Lung microvascular endothelial cell (primary cell): ENCODE data around the gene STMN3. TPM values are rescaled to one million over a fixed set of nuclear protein-coding genes. Genes with fewer than 3 reads are reported as not detected.

Experiments
- DNase-seq, 2 donors: peaks; one replicate each; pipeline versions ENCODE4 v3.0.0 to v3.0.0-alpha.2; 2010; ENCODE audit warnings: low read depth in 2 of 2
- total RNA-seq: library from RNA; depleted of rRNA; stranded (reverse); fragments of >200 nt; gene quantifications from 2 replicates; pipeline ENCODE4 v1.2.1, GENCODE V29; 2014

Gene STMN3
- total RNA-seq, 1 donor from 2014 or later = under 0.01 TPM

DNA sequence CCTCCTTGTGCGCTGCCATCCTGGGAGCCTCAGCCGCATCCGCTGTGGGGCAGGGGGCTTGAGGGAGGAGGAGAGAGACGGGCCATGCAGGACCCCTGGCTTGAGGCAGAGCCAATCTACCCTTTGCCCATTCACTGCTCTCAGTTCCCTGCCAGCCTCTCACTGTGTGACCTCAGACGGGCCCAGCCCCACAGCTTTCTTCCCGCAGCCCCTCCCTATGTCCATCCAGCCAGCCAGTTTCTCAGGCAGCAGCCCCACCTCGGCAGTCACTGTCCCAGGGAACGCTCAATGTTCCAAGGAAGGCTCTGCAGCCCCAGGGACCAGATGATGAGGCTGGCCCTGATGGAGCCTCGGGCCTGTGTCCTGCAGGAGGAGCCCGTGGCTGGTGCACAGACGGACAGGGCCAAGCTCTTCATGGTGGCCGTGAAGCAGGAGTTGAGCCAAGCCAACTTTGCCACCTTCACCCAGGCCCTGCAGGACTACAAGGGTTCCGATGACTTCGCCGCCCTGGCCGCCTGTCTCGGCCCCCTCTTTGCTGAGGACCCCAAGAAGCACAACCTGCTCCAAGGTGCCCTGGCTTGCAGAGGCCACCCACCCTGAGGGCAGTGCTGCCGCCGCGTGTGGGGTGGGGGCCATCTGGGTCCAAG, 39.3 kb upstream of the STMN3 start:
- DNase-seq = peak in 1 of 2 donors; percentile 13

DNA sequence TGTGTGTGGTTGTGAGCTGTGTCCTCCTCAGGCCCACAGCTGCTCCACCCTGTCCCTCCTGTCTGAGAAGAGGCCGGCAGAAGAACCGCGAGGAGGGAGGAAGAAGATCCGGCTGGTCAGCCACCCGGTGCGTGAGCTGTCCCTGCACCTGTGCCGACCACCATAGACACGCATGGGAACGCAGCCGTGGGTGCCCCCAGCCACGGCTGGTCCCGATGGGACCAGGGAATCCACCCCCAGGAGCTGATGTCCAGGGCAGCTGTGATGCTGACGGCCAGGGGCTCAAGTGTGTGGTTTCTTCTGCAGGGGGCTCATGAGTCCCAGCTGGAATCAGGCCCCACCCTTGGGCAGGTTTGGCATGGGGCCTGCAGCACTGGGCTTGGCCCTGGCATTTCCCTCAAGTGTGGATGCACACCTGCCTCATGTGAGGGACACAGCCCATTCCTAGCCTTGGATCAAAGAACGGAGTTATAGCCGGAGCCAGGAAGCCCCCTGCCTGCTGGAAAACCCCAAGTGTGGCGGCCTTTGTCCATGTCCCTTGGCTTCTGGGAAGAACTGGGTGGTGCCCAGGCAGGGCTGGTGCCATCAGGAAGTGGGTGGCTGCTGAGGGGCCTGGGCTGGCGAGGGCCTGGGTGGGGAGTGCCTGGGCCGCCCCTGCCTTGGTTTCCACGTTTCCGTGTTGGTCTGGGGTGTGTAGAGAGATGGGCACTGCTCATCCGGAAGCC, 38.6 kb upstream of the STMN3 start:
- no peak for DNase-seq

DNA sequence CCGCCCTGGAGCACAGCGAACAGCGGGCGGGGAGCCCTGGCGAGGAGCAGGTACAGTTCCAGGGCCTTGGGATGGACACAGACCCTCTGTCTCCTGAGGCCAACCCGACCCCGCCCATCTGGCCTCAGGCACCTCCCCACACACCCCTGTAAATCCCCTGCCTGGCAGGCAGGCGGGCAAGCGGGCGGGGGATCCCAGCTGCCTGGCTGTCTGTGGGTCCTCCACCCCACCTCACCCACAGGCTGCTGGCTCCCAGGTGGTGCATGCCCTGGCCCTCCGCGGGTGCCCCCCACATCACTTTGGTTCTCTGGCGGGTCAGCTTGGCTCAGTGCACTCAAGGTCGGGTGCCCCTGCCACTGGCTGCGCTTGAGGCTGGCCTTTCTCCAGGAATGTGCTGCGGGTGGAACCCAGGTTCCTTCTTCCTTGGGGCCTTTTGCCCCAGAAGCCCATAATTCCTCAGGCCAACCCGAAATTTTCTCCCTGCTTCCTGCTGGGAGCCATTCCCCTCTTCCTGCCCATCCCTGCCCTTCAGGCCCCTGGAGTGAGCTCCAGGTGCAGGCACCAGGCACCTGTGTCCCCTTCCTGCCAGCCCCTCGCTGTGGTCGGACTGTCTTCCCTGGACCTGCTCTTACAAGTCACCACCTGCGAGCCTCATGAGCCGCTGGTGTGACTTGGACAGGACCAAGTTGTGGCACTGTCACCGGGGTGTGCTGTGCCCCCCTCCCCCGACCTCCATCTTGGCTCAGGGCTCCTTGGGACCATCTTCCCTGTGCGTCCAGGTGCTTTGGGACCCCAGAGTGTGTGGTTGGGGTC, 37.9 kb upstream of the STMN3 start:
- DNase-seq = no peak

DNA sequence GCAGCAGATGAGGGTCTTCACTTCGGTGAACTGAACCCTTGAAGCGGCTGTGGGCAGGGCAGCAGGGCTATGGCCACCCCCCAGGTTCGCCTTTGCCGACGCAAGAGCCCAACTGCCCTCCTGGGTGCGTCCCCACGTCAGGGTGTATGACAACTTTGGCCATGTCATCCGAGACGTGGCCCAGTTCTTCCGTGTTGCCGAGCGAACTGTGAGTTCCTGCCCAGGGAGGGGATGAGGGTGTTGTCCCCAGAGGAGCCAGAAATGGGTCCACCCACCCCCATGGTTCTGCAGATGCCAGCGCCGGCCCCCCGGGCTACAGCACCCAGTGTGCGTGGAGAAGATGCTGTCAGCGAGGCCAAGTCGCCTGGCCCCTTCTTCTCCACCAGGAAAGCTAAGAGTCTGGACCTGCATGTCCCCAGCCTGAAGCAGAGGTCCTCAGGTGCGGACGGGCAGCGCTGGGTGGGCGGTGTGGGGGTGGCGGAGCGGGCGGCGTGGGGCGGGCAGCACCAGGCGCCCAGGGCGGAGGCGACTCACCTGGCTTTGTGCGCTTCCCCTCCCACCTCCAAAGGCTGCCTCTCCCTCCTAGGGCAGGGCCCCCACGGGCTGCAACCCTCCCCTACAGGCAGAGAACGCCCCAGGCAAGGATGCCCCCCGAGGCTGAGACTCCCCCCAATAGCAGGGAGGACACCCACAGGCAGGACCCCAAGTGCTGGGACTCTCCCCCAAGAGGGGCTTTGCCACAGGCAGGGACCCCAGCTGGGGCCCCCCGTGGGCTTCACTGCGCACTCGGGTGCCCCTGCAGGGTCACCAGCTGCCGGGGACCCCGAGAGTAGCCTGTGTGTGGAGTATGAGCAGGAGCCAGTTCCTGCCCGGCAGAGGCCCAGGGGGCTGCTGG, 37.0 kb upstream of the STMN3 start:
- DNase-seq = no peak

DNA sequence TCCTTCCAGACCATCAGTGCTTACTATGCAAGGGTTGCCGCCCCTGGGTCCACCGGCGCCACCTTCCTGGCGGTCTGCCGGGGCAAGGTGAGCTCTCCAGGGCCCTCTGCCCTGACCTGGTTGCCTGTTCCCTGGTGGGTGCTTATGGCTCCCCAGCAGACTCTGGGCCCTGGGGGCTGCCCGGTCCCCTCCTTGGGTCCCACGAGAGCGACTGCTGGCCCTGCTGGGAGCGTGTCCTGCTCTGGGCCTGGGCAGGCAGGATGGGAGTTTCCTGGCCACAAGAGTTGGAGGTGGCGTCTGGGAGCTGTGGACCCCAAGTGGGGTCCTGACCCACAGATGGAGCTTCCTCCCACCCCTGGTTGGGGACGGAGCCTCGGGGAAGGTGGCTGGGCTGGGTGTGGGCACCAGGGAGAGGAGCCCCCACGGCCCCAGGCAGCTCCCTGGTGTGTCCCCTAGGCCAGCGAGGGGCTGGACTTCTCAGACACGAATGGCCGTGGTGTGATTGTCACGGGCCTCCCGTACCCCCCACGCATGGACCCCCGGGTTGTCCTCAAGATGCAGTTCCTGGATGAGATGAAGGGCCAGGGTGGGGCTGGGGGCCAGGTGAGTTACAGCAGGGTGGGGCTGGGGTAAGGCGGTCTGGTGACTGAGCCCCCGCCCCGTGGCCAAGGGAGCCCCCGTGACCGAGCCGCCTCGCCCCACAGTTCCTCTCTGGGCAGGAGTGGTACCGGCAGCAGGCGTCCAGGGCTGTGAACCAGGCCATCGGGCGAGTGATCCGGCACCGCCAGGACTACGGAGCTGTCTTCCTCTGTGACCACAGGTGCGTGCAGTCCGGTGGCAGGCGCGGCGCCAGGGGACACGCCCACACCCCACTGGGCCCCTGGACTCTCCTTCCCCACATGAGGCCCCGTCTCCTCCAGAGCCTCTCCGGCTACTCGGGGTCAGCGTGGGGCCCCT, 36.1 kb upstream of the STMN3 start:
- no peak for DNase-seq

DNA sequence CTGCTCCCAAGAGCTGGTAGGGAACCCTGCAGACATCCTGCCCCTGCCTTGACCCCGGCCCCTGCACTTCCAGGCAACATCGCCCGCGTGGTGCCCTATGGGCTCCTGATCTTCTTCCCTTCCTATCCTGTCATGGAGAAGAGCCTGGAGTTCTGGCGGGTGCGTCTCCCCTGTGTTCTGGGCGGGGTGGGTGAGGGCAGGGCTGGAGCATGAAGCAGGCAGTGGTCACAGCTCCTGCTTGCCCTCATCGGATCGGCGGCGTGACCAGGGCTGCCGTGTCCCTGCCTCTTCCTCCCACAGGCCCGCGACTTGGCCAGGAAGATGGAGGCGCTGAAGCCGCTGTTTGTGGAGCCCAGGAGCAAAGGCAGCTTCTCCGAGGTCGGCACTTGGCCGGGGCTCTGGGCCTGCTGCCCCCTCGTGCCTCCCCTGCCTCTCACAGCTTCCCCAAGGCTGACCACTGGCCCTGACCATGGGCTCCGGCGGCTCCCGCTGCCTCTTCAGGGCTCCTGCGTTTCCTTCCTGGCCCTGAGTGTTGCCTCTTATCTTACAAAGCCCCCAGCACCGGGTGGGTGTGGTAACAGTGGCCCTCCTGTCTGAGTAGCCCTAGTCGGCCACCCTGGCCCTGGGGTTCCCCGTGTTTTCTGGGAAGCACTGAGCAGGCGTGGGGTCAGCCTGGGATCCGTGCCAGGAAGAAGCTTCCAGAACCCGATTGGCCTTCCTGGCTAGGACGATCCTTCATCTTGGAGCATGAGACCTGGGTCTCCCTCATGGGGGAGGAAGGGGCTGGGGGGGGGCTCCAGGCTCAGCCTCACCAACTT, 35.2 kb upstream of the STMN3 start:
- DNase-seq = no peak

DNA sequence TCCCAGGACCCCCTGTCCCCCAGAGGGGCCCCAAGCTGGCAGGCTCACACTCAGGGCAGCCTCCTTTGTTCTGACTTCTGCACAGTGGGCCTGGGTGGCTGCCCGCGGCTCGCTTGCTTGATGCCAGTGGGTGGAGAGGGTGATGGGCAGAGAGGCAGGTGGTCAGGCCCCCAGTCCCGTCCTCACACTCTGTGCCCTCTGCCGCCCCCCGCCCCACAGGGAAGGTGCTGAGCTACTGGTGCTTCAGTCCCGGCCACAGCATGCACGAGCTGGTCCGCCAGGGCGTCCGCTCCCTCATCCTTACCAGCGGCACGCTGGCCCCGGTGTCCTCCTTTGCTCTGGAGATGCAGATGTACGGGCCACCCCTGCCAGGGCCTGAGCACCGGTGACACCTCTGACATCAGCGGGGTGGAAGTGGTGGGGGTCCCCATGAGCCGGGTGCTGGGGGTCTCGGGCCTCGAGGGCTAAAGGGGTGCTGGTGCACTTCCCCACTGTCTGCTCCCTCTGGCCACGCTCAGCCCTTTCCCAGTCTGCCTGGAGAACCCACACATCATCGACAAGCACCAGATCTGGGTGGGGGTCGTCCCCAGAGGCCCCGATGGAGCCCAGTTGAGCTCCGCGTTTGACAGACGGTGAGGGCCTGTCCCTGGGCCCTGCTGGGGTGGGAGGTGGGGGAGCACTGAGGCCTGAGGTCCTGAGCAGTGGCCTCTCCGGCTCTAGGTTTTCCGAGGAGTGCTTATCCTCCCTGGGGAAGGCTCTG, 34.4 kb upstream of the STMN3 start:
- DNase-seq = no peak

DNA sequence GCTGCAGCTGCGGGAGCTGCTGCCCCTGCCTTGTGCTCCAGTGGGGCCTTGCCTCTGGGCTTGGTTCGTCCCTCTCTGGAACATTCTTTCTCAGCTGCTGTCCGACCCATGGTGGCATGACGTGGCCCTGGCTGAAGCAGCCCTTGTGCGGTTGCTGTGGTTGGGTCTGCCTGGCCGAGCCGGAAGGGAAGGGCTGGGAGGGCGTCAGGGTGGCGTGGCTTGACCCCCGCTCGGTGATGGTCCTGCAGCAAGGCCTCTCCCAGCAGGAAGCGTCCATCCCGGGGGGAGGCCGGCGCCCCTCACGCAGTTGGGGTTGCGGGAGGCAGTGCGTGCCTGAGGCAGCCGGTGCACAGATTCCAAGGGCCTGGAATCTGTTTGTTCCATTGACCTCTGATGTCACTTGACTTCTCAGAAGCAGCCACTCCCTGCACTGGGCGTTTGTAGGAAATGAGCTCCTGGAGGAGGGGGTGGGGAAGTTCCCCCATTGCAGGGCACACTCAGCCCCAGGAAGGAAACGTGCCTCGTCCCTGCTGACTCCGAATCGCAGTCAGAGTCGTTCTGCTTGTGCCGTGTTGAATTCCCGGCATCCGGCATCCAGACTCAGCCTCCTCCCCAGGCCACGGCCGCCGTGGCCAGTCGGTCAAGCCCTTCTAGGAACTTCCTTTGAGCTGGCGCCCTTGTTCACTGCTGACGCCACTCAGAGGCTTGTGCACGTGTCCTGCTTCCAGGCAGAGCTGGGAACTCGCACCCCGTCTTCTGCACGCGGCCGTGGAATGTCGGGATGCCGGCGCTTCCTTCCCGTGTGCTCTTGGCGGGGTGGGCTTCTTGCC, 33.5 kb upstream of the STMN3 start:
- DNase-seq = peak; percentile 54 to 96

DNA sequence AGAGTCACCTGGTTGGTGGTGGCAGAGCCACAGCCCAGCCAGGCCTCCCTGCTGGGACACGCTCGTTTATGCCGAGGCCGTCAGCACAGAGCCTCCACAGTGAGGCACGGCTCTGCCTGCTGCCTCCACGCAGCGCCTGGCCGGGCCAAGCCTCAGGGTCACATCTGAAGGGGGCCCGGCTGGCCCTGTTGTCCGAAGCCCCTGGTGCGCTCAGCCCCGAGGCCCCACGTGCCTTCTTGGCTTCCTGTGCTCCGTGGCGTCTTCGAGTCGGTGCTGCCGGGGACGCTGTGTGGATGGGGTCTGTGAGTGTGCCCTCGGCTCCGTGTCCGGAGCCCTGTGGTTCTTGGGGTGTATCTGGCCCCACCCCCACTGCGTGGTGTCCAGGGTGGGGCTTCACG, 32.9 kb upstream of the STMN3 start:
- no peak for DNase-seq

DNA sequence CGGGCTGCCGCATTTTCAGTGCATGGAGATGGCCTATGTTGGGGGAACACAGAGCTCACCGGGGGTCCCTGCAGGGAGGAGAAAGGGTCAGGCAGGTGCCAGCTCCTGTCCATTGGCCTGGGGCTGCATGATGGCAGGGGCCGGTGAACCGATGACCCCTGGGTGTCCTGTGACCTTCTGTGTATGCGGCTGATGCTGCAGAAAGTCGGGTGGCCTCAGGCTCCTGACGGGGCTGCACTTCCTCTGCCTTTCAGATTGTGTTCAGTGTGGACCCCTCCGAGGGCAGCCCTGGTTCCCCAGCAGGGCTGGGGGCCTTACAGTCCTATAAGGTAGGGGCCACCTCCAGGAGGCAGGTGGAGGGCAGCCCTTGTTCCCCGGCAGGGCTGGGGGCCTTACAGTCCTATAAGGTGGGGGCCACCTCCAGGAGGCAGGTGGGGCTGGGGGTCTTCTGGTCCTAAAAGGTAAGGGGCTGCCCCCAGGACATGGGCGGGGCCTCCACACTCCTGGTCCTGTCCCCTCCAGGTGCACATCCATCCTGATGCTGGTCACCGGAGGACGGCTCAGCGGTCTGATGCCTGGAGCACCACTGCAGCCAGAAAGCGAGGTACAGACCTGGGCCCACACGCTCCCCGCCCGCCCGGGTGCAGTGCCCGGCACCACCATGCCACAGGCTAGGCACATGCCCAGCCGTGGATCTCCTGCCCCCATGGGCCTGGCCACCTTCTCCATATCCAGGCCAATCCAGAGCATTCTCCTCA, 32.2 kb upstream of the STMN3 start:
- DNase-seq = no peak

DNA sequence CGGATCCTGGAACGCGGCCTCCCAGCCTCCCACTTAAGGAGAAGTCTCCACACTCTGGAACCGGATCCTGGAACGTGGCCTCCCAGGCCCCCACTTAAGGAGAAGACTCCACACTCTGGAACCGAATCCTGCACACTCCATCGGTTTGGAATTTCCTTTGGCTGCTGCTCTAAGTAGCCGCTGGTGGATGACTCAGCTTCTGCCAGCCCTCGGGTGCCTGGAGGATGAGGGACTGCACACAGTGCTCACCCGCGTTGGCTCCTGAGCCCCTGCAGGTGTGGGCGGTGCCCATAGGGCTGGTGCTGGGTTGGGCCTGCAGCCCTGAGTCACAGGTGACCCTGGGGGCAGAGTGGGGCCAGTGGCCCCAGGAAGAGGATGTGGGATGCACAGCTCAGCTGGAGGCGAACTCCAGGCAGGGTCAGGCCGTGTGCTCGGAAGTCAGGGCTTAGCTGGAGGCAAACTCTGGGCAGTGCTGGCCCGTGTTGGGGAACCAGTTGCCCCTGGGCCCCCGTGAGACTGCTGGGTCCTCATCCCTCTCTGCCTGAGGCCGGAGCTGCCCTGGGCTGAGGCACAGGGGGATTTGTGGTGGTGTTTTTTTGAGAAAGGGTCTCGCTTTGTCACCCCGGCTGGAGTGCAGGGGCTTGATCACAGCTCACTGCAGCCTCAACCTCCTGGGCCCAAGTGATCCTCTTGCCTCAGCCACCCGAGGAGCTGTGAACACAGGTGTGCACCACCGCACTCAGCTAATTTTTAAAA, 29.3 kb upstream of the STMN3 start:
- DNase-seq = peak; percentile 45 to 97

DNA sequence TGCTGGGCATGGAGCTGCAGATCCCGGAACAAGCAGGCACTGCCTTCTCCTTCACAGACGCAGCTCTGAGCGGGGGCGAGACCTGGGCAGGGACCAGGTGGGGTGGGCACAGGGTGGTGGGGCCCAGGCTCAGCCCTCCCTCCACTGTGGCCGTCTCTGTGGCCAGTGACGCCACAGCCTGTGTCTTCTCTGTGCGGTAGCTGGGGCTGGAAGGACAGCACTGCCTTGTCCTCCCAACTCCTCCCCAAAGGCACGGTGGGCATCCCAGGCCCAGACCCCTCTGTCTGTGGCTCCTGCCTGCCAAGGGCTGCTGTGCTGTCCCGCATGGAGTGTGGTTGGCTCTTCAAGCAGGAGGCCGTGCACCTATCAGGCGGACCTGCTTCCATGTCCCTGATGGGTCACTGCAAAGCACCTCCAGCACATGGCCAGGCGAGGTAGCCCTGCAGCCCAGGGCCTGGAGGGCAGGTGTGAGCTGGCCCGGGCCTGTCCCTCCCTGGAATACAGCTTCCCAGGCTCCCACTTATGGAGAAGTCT, 28.5 kb upstream of the STMN3 start:
- DNase-seq = no peak

DNA sequence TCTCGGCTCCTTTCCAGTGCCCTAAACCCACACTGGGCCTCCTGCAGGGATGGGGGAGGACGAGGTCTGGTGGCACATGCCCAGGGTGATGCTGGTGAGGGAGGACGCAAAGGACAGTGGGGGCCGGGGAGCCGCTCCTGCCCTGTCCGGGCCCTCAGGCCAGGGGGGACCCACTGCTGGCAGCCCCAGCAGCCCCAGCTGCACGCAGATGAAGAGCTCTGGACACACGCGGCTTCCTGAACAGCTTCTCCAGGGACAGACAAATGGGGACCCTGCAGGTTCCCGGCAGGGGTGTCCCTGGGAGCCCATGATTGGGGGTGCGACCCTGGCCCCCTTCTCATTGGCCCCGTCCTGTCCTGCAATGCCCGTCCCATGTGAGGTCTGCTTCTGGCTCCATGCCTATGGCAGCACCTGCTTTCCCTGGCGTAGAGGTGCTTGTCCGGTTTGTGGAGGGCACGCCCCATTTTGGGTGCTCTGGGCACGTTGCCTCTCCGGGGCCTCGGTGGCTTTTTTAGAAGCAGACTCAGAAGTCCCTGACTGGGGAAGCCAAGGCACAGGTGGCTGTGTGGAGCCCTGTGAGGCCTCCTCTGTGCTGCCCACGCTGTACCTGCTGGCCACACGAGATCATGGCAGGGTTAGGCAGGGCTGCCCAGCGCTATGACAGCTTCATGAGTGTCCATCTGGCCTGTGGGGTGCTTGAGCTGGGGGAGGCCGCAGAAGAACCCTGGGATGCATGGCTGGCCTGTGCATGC, 27.8 kb upstream of the STMN3 start:
- no peak for DNase-seq

DNA sequence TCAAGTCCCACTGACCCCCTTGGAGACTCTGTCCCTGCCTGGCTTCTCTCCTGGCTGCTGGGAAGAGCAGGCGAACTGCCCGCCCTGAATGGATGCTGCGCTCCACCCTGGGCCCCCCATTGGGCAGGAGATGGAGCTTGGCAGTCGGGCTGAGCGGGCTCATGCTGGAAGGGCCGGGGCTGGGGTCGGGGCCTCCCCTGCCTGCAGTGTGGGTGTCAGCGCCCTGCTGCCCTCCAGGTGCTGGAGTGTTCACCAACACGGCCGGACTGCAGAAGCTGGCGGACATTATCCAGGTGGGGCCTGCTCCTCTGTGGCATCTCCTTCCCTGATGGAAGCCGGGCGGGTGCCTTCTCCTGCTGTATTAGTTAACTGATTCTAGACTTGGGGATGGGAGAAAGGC, 27.2 kb upstream of the STMN3 start:
- DNase-seq = no peak

DNA sequence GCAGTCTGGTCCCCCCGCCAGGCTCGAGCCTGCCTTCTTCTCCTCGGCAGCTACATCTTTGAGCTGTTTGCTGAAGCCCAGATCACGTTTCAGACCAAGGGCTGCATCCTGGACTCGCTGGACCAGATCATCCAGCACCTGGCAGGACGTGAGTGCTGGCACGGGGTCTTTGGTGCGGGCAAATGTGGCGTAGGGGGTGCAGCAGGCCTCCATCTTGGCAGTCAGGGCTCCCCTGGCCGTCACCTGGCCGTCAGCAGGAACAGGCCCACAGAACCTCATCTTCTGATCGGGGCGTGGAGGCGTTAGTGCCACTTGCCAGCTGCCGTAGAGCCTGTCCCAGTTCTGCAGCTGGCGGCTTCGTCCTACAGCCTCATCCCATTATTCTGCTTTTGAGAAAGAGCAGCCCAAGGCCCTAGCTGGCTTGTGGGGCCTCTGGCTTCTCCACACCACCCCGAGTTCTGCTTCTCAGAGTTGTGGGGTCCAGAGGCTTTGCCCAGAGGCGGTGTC, 26.6 kb upstream of the STMN3 start:
- no peak for DNase-seq
